Stimulated activated CD8-positive, alpha-beta memory T cell treated with anti-CD3 and anti-CD28 coated beads, Interleukin-7, amount 100 ng/mL, for 24 hours (primary cell): ENCODE measurements around the gene NDUFA7.
"Not testable (repeated sequence)": the region's sequence is repeated elsewhere in the genome, so short reads cannot be mapped to it uniquely, and the experiment has no call there.

ENCODE experiments used
- DNase-seq: peaks from one replicate; pipeline ENCODE4 v3.0.0-alpha.2; 2020; ENCODE audit warnings: low read depth

NDUFA7 gene

DNA sequence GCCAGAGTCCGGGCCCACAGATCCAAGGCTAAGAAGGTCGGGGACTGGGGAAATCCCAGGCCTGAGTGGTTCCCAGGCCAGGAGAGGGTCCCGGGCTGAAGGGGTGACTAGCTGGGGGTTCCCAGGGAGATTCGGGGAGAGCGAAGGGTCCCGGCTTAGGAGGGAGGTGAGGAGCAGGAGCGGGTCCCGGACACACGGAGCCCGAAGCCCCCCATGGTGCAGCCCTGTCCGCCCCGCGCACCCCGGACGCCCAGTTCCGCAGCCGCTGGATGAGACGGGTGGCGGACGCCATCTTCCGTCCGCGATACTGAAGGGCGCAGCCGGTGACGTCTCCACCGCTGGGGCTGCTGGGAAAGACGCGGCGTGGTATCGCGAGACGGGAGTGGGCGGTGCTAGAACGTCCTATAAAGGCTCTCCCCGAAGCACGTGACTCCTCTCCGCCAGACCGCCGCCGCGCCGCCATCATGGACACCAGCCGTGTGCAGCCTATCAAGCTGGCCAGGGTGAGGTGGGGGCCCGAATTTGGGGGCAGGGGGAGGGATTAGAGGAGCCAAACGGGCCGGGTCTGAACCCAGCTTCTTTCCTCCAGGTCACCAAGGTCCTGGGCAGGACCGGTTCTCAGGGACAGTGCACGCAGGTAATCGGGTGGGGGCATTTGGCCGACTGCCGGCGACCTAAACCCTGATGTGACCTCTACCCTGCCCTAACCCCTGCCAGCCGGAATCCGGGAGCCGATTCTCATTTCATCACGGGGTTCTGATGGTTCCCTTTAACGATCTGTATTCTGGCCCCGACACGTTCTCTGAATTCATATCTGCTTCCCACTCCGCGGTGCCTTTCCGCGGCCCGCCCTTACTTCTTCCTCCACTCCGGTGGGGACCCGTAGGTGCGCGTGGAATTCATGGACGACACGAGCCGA lies at the start of gene NDUFA7, which contains the start of gene RPS28:
Gene NDUFA7, minus strand, starts transcription at position 309 of the 919 bp plus-strand sequence. Its CDS starts 17 bp downstream, at position 292.
Gene RPS28, plus strand, starts transcription at position 430 of the 919 bp plus-strand sequence. Its CDS starts 35 bp downstream, at position 465.
- peak; percentile 89 for DNase-seq

GRCh38 chr19:8370176-8371010 lies 49.2 kb upstream of the NDUFA7 start:
- DNase-seq = no peak

DNA sequence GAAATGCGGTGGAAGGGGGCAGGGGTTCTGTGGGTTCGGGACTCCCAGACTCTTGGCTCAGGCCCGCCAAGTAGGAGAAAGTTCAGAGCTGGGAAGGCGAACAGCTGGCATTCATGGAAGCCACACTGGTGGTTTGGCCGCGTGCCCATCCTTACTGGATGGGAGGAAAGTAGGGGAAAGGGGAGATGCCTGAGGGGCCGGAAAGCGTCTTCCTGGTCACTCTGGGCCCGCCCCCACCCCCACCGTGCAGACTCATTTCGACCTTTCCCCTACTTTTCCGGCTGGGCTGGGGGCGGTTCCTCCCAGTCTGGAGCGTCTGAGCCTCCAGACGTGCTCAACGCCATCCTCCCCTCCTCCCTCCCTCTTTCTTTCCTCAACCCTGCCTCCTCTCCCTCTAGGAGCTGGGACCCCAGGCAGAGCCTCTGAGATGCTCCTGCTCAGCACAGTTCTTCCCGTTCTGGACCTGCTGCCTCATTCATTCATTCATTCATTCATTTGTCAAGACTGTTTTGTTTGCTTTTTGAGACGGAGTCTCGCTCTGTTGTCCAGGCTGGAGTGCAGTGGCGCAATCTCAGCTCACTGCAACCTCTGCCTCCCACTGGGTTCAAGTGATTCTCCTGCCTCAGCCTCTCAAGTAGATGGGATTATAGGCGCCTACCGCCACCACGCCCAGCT lies 46.3 kb upstream of the NDUFA7 start:
- no peak for DNase-seq

DNA sequence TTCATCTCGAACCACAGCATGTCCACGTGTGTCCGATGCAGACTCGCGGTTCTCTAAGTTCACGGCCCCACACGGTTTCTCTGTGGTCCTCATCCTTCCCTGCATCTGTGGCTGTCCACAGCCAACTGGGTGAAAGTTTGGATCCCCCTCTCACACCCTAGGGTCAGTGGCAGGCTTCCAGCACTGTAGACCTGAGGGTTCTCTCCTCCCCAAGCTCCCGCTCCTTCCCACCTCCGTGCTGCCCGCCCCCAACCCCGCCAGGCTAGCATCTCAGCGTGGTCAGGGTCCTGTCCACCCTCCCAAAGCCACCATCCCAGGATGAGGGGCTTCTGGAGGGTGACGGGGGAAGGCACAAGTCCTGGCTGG lies 45.8 kb upstream of the NDUFA7 start:
- DNase-seq = no peak

DNA sequence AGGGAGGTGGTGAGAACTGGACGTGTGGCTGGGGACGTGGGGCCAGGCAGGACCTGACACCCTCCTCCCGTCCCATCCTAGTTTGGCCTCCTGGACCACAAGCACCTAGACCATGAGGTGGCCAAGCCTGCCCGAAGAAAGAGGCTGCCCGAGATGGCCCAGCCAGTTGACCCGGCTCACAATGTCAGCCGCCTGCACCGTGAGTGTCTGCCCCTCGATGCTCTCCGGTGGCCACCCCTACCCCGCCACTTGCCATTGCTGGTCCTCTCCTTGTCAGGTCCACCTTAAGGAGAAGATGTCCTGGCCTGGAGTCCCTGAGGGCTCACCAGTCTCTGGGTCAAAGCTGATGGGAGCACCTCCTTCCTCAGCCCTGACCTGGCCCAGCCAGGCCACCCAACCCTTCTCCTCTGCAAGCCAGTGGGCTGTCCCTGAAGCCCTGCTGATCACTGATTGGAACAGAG lies 45.0 kb upstream of the NDUFA7 start:
- no peak for DNase-seq

GRCh38 chr19:8363803-8364771 lies 42.9 kb upstream of the NDUFA7 start, which contains the start of gene ANGPTL4:
Gene ANGPTL4, plus strand, starts transcription at chr19:8364155. Its CDS starts 167 bp downstream, at chr19:8364322.
- DNase-seq = no peak

- no peak for DNase-seq
Observed at GRCh38 chr19:8361921-8362793, 41.0 kb upstream of the NDUFA7 start.

GRCh38 chr19:8360196-8360595 lies 39.0 kb upstream of the NDUFA7 start:
- no peak for DNase-seq

DNA sequence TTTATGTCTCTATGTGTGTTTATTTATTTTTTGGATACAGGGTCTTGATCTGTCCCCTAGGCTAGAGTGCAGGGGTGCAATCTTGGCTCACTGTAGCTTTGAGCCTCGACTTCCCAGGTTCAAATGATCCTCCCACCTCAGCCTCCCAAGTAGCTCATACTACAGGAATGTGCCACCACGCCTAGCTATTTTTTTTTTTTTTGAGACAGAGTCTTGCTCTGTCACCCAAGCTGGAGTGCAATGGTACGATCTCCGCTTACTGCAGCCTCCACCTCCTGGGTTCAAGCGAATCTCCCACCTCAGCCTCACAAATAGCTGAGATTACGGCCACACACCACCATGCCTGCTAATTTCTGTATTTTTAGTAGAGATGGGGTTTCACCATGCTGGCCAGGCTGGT lies 37.8 kb upstream of the NDUFA7 start:
- DNase-seq = no peak

GRCh38 chr19:8357007-8357521 lies 35.9 kb upstream of the NDUFA7 start:
- DNase-seq = no peak

DNA sequence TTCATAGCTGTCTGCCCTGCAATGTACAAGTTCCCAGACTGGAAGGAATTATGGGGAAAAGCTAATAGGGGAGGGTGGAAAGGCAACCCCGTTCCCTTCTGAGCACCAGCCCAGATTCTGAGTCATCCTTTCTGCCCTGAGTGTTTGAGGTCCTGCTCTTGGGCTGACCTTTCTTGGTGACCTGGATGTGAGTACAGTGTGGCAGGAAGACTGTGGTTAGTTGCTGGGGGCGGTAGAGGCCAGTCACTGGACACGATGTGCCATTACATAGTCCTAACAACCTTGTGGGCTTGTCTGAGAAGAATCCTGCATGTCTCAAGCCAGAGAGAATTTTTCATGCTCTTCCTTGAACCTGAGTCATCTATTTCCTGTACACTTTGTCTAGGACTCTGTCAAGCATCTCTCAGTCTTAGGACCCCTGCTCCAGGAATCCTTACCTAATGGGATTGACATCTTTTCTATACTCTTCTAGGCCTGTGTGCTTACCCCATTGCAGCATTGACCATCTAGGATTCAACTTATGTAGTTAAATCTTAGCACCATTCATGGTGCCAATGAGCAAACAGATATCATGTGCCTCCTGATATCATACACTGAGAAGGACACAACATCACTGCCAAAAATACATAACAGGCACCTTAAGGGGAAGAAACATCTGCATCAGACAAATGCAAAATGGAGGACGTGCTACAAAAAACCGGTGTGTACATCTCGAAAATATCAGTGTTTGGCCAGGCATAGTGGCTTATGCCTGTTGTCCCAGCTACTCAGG lies 34.6 kb upstream of the NDUFA7 start:
- DNase-seq = no peak

GRCh38 chr19:8352845-8353244 lies 31.7 kb upstream of the NDUFA7 start:
- DNase-seq = not testable (repeated sequence)

DNA sequence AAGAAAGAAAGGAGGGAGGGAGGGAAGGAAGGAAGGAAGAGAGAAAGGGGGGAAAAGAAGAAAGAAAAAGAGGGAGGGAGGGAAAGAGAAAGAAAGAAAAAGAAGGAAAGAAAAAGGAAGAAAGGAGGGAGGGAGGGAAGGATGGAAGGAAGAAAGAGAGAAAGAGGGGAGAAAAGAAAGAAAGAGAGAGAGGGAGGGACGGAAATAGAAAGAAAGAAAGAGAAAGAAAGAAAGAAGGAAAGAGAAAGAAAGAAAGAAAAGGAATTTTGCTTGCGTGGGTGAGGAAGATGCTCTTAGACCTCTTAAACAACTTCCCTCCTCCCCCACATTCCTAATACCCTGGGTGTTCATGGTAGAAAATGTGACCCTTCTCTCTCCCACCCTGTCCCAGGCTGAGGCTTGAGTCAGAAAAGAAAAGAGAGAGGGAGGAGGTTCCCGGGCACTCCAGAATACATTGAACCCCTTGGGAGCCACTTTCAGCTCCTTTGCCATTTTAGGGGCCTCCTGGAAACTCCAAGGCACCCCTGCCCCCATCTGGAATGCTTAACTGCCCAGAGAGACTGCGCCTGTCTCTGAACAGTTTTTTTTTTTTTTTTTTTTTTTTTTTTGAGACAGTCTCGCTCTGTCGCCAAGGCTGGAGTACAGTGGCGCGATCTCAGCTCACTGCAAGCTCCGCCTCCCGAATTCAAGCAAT lies 31.1 kb upstream of the NDUFA7 start:
- no peak for DNase-seq

- not testable (repeated sequence) for DNase-seq
Observed at GRCh38 chr19:8349629-8350372, 28.6 kb upstream of the NDUFA7 start.

- no peak for DNase-seq
Observed at GRCh38 chr19:8343483-8343844, 22.3 kb upstream of the NDUFA7 start.

DNA sequence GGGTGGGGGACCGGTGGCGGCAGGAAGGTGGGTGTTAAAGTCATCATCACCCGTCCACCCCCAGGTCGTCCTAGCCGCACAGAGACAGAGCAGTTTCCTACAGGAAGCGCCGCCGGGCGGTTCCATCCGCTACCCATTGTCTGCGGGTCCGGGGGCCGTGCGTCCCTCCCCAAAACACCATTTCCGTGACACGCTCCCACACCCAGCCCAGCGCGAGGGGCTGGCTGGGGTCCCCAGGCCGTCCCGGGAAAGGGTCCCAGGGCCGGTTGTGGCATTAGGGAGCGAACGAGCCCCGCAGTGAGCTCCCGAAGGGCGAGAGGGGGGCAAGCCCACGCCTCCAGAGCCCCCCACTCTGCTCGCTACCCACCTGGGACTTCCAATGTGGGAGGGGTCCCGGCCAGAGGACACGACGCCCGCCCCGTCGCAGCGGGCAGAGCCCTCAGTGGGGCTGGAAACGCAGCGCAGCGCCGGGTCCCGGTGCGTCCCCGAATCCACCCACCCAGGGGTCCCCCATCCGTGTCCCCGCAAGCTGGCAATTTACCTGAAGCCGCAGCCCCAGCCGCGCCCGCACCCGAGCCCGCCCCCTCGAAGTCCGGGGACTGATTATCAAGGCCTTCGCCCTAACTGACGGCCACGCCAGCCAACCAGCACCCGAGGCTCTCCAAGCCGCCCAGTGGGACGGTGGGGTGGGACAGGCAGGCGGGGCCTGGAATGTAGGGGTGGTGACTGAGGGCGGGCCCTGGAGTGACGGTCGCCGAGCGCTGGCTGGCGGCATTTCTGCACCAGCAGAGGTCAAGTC lies 21.7 kb upstream of the NDUFA7 start, which contains the start of gene KANK3:
Gene KANK3, minus strand, starts transcription at position 579 of the 799 bp plus-strand sequence. CDS start 5,434 bp downstream, outside the sequence.
- peak; percentile 85 for DNase-seq

GRCh38 chr19:8342316-8342683 lies 21.1 kb upstream of the NDUFA7 start:
- DNase-seq = no peak
